HG02938 (cell line): Measurements from ENCODE around the gene FNDC11.

ENCODE experiments used
- ATAC-seq: cut with Tn5 transposase; IDR thresholded peaks from one replicate; pipeline ENCODE4 v1.9.1; 2021; ENCODE audit warnings: mild to moderate bottlenecking, moderate library complexity; ENCODE audit not compliant: unreplicated experiment

Gene FNDC11

DNA sequence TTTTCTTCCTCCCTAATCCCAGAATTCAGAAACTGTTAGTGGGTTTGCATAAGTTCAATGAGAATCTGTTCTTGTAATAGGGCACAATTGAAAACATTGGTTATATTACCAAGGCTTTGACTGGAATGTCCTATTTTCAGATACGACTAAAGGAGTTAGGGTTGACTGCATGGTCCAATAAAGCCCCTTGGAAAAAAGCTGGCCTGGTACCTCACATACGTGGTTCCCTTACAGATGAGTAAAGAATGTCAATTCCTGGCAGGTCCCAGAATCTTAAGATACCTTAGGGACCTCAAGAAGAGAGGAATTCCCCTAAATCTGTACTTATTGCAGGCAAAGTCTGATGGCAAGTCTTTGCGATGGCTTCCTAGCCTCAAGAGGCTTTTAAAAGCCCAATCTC is 28.8 kb upstream of the FNDC11 start:
- no peak for ATAC-seq

DNA sequence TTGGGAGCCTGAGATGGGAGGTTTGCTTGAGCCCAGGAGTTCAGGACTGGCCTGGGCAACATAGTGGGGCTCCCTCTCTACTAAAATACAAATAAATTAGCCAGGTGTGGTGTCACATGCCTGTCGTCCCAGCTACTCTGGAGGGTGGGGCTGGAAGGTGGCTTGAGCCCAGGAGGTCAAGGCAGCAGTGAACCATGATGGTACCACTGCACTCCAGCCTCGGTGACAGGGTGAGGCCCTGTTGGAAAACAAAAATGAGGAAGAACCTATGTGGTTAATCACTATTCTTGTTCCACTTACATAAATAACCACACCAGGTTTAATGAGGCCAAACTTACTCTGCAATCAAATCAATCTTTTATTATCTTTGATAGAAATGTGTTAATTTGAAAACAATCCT is 28.0 kb upstream of the FNDC11 start:
- no peak for ATAC-seq

GRCh38 chr20:63527184-63527583 is 26.8 kb upstream of the FNDC11 start:
- no peak for ATAC-seq

DNA sequence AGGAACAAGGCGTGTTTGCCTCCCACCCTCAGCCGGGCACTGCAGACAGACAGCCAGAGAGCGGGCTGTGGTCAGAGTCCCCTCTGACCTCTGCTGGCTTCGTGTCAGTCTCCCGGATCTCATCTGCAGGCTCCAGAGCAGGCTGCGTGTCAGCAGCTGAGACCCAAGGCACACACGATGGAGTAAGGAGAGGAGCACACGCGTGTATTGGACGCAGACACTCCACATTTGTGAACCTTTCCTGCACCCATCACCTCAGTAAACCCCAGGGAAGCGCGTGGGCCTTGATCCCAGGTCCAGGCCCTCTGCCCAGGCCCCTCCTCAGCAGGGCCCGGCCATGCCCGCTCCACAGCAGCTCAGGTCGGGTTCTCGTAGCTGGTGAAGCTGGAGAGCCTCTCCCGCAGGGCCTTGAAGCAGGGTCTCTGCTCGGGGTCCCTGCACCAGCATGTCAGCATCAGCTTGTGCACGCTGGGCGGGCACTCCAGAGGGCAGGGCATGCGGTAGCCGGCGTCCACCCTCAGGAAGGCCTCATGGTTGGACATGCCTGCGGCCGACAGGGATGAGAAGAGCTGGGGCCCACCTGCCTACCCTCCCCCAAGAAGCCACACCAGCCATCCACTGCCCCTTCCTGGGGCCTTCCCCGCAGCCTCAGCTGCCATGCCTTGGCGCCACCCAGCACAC is 24.6 kb upstream of the FNDC11 start:
- no peak for ATAC-seq

DNA sequence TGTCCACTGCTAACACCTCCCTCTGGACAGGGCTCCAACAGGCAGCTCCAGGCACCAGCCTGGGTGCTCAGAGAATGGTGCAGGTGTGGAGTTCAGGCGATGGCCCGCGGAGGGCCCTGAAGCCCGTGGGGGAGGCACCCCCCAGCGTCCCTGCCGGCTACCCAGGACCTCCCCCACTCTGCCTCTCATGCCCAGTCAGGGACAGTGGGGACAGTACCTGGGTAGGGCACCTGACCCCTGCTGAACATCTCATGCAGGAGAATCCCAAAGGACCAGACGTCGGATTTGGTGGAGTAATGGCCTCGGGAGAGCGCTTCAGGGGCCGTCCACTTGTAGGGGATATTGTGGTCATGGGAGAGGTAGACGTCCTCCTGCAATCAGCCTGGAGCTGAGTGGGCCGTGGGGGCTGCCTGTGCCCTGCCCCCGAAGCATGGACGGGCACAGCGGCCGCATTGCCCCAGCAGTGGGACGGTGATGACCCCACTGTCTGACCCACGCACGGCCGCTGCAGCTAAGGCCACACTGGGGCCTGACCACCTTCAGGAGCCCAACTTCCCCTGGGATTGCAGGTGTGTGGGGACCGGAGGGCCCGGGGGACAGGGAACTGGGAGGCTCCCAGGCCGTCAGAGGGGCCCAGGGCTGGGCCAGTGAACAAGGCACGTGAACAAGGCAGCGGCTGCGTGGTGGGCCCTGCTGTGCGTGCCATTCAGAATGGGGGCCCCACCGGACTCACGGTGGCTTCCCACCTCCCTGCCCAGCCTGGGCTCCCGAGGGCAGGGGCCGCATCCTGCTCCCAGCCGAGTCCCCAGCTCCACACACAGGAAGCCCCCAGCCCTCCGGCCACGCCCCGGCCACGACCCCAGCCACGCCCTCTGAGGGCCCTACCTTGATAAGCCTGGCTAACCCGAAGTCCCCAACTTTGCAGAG is 23.8 kb upstream of the FNDC11 start:
- no peak for ATAC-seq

DNA sequence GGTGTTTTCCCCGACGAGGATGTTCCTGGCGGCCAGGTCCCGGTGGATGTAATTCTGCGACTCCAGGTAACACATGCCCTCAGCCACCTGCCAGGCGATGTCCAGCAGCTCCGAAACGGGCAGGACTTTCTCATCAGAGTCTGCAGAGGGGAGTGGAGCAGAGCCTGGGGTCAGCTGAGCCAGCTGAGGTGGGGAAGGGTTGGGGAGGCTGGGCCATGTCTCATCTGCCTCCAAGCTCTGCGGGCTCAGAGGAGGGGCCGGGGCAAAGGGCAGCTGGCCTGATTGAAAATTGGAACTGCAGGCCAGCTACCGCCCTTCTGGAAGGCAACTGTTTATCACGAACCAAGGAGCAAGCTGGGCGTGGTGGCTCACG is 23.2 kb upstream of the FNDC11 start:
- no peak for ATAC-seq

DNA sequence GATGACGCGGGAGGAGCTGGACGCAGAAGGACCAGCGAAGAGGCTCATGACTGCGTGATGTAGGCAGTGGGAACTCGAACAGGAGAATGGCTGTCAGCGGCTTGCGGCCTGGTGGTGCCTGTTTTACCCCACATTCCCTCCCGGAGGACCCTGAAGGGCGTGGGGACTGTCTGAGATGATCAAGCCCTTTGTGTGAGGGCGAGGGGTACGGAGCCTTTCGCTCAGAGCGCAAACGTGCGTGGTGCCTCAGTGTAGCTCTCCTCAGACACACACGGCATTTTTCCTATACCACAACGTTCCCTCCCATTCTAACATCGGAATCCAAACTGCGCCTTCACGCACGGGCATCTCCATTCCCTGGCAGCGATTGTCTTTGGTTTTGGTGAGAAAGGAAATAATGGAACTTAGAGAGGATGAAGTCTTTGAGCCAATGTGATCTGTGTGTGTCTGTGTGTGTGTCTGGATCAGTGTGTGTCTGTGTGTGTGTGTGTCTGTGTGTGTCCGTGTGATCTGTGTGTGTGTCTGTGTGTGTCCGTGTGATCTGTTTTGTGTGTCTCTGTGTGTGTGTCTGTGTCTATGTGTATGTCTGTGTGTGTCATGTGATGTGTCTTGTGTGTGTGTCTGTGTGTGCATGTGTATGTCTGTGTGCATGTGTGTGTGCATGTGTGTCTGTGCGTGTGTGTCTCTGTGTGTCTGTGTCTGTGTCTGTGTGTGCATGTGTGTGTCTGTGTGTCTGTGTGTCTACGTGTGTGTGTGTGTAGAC is 22.1 kb upstream of the FNDC11 start:
- no peak for ATAC-seq

DNA sequence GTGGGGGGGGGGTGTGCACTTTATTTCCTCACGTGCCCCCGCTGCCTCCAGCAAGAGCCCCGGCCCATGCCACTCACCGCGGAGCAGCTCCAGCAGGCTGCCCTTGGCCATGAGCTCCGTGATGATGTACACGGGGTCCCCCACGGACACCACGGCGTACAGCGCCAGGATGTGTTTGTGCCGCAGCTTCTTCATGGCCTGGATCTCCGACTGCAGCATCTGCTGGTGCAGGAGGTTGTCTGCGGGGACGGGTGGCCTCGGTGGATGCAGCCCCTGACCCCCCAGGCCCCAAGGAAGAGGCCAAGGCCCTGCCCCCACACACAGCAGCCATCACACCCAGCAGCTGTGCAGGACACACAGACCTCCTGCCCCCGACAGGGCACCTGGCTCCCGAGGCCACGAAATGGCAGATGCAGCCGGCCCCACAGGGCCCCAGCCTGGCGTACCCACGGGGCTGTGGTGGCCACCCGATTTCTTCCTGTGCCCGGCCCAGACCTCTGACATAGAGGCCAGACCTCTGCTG is 21.4 kb upstream of the FNDC11 start:
- ATAC-seq = no peak

GRCh38 chr20:63533388-63533787 is 20.6 kb upstream of the FNDC11 start:
- ATAC-seq = no peak

DNA sequence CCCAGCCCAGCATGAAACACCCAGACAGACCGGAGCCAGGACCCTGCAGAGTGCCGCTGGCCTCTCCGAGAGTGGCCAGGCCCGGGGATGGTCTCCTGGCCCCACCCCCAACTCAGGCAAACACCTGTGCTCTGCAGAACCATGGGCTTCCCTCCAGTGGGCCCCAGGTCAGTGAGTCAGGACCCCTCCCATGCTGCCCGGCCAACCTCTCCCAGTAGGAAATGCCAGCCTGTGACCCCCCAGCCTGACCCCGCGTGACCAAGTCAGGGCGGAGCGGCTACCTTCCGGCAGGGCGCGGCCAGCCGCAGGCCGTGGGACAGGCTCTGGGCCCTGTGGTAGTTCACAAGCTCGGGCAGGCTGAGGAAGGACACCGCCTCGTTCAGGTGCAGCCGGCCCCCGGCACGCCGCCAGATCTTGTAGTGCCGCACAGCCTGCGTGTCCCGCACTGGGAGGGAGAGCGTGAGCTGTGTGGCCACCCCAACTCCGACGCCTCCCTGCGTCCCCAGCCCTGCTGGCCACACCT is 20.0 kb upstream of the FNDC11 start:
- ATAC-seq = no peak

- no peak for ATAC-seq
Observed at GRCh38 chr20:63534427-63534830, 19.5 kb upstream of the FNDC11 start.

- ATAC-seq = no peak
Observed at GRCh38 chr20:63534831-63535651, 18.9 kb upstream of the FNDC11 start.

- no peak for ATAC-seq
Observed at GRCh38 chr20:63536241-63536977, 17.6 kb upstream of the FNDC11 start.

DNA sequence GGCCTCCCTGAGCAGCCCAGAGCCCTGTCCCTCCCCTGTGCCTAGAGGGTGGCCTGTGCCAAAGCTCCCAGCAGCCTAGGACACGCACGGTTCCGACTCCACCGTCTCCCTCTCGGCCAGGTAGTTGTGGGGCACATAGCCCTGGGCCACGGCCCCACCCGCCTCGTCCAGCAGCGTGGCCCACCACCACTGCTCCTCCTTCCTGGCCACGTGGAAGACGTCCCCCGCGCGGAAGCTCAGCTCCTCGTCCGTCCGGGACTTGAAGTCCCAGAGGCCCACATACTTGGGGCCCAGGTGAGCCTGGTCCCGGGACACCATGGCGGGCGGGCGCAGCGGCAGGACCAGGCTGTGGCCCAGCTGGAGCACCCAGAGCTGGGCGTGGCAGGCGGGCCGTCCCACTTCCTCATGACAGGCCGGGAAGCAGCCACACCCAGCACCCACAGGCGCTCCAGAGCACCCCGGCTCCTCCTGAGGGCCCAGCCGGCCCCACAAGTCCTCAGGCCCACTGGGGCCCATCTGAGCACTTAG is 16.9 kb upstream of the FNDC11 start, which contains the start of gene PTK6:
Gene PTK6 (minus strand): TSS at position 380 of the 528 bp plus-strand sequence. CDS start 62 bp downstream, at position 318.
- peak; percentile 11 for ATAC-seq

DNA sequence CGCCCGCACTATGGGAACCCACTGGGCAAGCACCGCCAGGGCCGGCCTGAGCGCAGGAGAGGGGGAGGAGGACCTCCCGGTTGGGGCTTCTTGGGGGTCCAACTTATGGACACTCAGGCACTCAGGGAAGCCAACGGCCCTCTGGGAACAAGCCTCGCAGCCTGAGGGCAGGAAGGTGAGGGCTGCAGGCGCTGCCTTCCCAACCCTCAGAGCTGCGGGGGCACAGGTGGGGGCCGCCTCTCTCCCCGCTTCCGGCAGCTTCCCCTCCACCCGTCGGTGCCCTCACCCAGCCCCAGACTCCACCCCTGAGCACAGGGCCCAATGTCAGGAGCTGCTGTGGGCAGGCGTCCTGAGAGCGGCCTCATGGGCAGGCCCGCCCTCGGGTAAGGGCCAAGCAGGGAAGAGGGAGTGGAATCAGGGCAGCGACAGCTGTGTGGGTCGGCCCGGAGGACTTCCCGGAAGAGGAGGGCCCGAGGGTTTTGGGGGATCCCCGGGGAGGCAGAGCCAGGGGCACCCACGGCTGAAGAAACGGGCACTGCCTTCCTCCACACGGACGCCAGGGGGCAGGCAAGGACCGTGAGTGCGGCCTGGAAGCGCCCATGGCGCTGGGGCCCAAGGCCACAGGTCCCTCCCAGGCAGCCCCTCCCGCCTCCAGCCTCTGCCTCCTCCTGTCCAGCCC is 16.3 kb upstream of the FNDC11 start:
- ATAC-seq = peak; percentile 77

DNA sequence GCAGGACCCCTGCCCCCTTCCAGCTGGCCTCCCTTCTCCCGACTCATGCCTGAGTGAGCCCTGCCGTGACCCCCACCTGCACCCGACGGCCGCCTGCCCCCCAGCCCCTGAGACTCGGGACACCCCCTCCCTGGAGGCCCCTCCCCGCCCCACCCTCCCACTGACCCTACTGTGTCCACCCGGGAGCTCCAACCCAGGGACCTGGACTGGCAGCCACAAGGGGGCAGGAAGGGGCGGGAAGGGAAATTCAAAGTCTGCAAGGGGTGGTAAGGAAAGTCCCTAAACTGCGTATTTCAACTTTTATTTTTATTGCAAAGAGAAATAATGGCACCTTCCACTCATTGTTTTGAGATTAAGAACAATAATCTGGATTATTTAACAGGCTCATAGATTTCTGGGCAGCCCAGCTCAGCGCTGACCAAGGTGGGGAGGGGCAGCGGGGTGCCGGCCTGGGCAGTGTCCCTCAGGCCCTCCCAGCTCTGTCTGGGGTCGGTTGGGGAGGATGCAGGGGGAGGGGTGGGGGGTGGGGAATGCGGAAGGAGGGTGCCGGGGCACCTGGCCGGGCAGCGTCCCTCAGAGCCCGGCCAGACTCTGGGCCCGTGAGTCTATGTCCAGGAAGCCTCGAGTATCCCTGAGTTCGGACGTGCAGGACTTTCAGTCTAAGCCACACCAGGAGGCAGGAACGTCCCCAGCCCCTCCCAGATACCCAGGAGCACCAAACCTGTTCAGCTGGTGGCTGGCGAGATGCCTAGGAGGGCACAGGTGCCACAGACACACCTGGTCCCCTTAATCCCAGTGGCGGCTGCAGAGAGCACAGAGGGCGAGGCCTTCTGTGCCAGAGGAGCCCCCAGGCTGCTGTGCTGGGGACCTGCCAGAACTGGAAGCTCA is 15.5 kb upstream of the FNDC11 start:
- no peak for ATAC-seq

DNA sequence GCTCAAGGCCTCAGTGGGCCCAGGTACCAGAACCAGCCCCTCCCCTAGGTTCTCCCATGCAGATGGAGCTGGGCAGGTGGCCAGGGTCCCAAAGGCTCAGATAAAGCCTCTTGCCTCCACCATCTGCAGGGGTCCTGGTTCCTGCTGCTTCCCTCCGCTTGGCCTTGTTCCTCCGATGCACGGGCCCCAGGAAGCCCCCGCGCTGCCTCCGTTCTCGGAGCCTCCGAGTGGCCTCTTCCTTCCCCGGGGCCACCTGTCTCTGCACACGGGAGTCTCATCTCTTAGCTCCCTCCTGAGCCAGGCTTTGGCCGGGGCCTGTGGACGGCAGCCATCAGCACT is 14.9 kb upstream of the FNDC11 start:
- ATAC-seq = no peak
